Keratinocyte (primary cell): ENCODE measurements around the gene CES1.

ENCODE experiments used
- EZH2 ChIP-seq: IDR thresholded peaks from one replicate; pipeline ENCODE4 v1.6.1; 2012; ENCODE audit warnings: inconsistent platforms, mild to moderate bottlenecking, low read length, moderate library complexity
- TF ChIP-seq, protein P1 (sequence below), 3 experiments: IDR thresholded peaks in 1 of 3; conservative IDR thresholded peaks in 1 of 3; optimal IDR thresholded peaks in 1 of 3; 2 replicates in 2 of 3; 3 replicates in 1 of 3; pipeline versions ENCODE3 to v1.5.1; 2011; ENCODE audit warnings: low read length in 3 of 3, mild to moderate bottlenecking in 3 of 3, moderate library complexity in 2 of 3, control low read depth in 1 of 3, inconsistent platforms in 1 of 3; ENCODE audit not compliant: insufficient read depth in 2 of 3; ENCODE audit errors: extremely low read depth in 1 of 3

DNA sequence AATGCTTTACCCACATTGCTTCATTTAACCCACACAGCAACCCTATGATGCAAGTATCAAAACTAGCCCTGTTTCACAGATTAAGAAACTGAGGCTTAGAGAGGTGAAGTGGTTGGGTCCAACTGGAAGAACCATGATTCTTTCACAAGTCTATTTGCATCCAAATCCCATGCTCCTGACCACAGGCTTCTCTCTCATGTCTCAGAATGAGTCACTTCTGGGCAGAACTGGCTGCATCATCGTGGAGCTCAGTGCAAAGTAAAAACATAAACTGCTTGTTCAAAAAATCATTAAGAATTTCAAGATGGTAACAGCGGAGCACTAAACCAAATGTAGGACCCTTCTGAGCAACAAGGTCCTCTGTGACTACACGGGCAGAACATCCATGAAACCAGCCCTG lies 20.2 kb upstream of the CES1 start:
- TF ChIP-seq, protein P1, sequence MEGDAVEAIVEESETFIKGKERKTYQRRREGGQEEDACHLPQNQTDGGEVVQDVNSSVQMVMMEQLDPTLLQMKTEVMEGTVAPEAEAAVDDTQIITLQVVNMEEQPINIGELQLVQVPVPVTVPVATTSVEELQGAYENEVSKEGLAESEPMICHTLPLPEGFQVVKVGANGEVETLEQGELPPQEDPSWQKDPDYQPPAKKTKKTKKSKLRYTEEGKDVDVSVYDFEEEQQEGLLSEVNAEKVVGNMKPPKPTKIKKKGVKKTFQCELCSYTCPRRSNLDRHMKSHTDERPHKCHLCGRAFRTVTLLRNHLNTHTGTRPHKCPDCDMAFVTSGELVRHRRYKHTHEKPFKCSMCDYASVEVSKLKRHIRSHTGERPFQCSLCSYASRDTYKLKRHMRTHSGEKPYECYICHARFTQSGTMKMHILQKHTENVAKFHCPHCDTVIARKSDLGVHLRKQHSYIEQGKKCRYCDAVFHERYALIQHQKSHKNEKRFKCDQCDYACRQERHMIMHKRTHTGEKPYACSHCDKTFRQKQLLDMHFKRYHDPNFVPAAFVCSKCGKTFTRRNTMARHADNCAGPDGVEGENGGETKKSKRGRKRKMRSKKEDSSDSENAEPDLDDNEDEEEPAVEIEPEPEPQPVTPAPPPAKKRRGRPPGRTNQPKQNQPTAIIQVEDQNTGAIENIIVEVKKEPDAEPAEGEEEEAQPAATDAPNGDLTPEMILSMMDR (optimal IDR thresholded peaks at IDR 0.05 in 1 of 3, IDR thresholded peaks at IDR 0.05 in 1 of 3, conservative IDR thresholded peaks at IDR 0.05 in 1 of 3; ENCODE audit: extremely low read depth in 1 of 3, insufficient read depth in 2 of 3, low read length in 3 of 3), result no peak
- TF ChIP-seq EZH2, result no peak
